GM12878 (cell line): ENCODE data around the gene PCDHGB2. TPM values are rescaled to one million over a fixed set of nuclear protein-coding genes. Genes with fewer than 3 reads are reported as not detected.

Experiments used
- ASH2L ChIP-seq: fragments of 300-600, 200-600 bp; sonication (generic); IDR thresholded peaks from 2 replicates; pipeline ENCODE4 v1.6.1; 2017; ENCODE audit warnings: low read depth, mild to moderate bottlenecking, borderline replicate concordance
- ATF2 ChIP-seq: IDR thresholded peaks from 2 replicates; pipeline ENCODE4 v1.6.1; 2012; ENCODE audit warnings: low read length, inconsistent platforms
- BACH1 ChIP-seq: fragments of 450-650 bp; IDR thresholded peaks from 2 replicates; pipeline ENCODE4 v1.6.1; 2017; ENCODE audit warnings: mild to moderate bottlenecking, borderline replicate concordance
- CTCF ChIP-seq, 3 experiments: IDR thresholded peaks in 2 of 3; conservative IDR thresholded peaks in 1 of 3; 2 replicates each; pipeline ENCODE4 v1.5.1; 2011; ENCODE audit warnings: low read depth in 3 of 3, low read length in 3 of 3, mild to moderate bottlenecking in 3 of 3, control low read depth in 2 of 3, moderate library complexity in 2 of 3, inconsistent platforms in 1 of 3, mixed read lengths in 1 of 3; ENCODE audit not compliant: control insufficient read depth in 2 of 3, insufficient read depth in 1 of 3; ENCODE audit errors: extremely low read depth in 1 of 3
- EGR1 ChIP-seq, 2 experiments: IDR thresholded peaks; 1 replicate in 1 of 2; 2 replicates in 1 of 2; pipeline ENCODE4 v1.6.1; 2011 to 2012; ENCODE audit warnings: low read depth in 2 of 2, low read length in 2 of 2, borderline replicate concordance in 1 of 2, mild to moderate bottlenecking in 1 of 2, moderate library complexity in 1 of 2
- EZH2 ChIP-seq: IDR thresholded peaks from 2 replicates; pipeline ENCODE4 v1.6.1; 2012; ENCODE audit warnings: low read depth, mild to moderate bottlenecking, control low read depth, inconsistent platforms, low read length, borderline replicate concordance; ENCODE audit not compliant: control insufficient read depth
- HSF1 ChIP-seq: fragments of 150-350 bp; IDR thresholded peaks from 2 replicates; pipeline ENCODE4 v1.6.1; 2014; ENCODE audit warnings: mild to moderate bottlenecking, low read depth, low read length
- IRF3 ChIP-seq: fragments of 450-650 bp; IDR thresholded peaks from 2 replicates; pipeline ENCODE4 v1.6.1; 2014; ENCODE audit warnings: mild to moderate bottlenecking
- MAX ChIP-seq: IDR thresholded peaks from 2 replicates; pipeline ENCODE4 v1.6.1; 2012; ENCODE audit warnings: low read depth, low read length, improper control_type of control experiment
- MLLT1 ChIP-seq: fragments of 450-650 bp; IDR thresholded peaks from 2 replicates; pipeline ENCODE4 v1.6.1; 2016; ENCODE audit warnings: mild to moderate bottlenecking
- SPI1 ChIP-seq: IDR thresholded peaks from 2 replicates; pipeline ENCODE4 v1.6.1; 2011; ENCODE audit warnings: low read depth, mild to moderate bottlenecking, low read length, moderate library complexity, borderline replicate concordance; ENCODE audit not compliant: insufficient read depth
- ZBTB11 ChIP-seq: fragments of 450-650 bp; formaldehyde crosslinking; IDR thresholded peaks from 2 replicates; pipeline ENCODE4 v1.5.0; 2022; ENCODE audit warnings: mild to moderate bottlenecking, missing genetic modification characterization
- ZNF24 ChIP-seq: fragments of 450-650 bp; IDR thresholded peaks from 2 replicates; pipeline ENCODE4 v1.6.1; 2017; ENCODE audit warnings: antibody characterized with exemption, mild to moderate bottlenecking
- polyA plus RNA-seq, 11 experiments: library from polyadenylated mRNA; depleted of rRNA in 4 of 11; unstranded in 6 of 11; stranded (reverse) in 5 of 11; fragments of >200 nt; fragmentation: Nextera tagmentation in 4 of 11; fragmentation: Illumina TruSeq in 1 of 11; extraction: Ambion mirVana in 4 of 11; extraction: Trizol in 1 of 11; gene quantifications; 1 replicate in 1 of 11; 2 replicates in 10 of 11; pipeline versions ENCODE4 v1.2.1 to v1.2.3, GENCODE V29; 2011 to 2016; ENCODE audit warnings: inconsistent platforms in 2 of 11, missing spikeins in 2 of 11, low read depth in 1 of 11
- total RNA-seq, 4 experiments: library from RNA; depleted of rRNA in 3 of 4; stranded (reverse); fragments of >200 nt in 3 of 4; fragmentation: Illumina TruSeq in 1 of 4; extraction: Trizol in 1 of 4; gene quantifications; 2 replicates each; pipeline versions ENCODE4 v1.2.1 to v1.2.3, GENCODE V29; 2013 to 2021

Gene PCDHGB2
- total and polyA plus RNA-seq, 10 of the 15 experiments (the other 5 are each of a cell fraction or from before 2014, with no cell fraction given) = 0.06 to 0.38 (median 0.19) TPM; not detected in 2

- TF ChIP-seq IRF3 = no peak
- no peak; the same call in 1 of the 2 replicates for TF ChIP-seq MLLT1
- peak; percentile 93 for TF ChIP-seq SPI1
- no peak for TF ChIP-seq HSF1
- no peak for TF ChIP-seq EZH2
- TF ChIP-seq CTCF (IDR thresholded peaks at IDR 0.05 in 2 of 3, conservative IDR thresholded peaks at IDR 0.05 in 1 of 3; ENCODE audit: control insufficient read depth in 2 of 3, extremely low read depth in 1 of 3, insufficient read depth in 1 of 3, low read depth in 3 of 3, low read length in 3 of 3) = peak; percentile 81 to 93 (median 90)
- no peak; the same call in none of the 2 replicates for TF ChIP-seq MAX
- 0 out of 2 replicates have a peak, but pooled peaks have one; percentile 41 for TF ChIP-seq ZNF24
- TF ChIP-seq EGR1 (IDR thresholded peaks at IDR 0.05; ENCODE audit: borderline replicate concordance in 1 of 2, low read depth in 2 of 2, low read length in 2 of 2) = 0 out of 3 replicates have a peak, but pooled peaks of 1 of the 2 experiments have one; percentile 18
- TF ChIP-seq ASH2L = peak; percentile 74; the same call in 1 of the 2 replicates
- no peak for TF ChIP-seq ZBTB11
- no peak; the same call in 1 of the 2 replicates for TF ChIP-seq ATF2
- TF ChIP-seq BACH1 = peak; percentile 58; the same call in 1 of the 2 replicates
Observed at GRCh38 chr5:141320225-141321169, 39.3 kb upstream of the PCDHGB2 start, which contains the start of gene TAF7 (continued).
